NCI-H1694 treated with DMSO at 0.1 percent for 48 hours (cell line): ENCODE data around the gene KLF15.
"Not testable (repeated sequence)": the region's sequence is repeated elsewhere in the genome, so short reads cannot be mapped to it uniquely, and the experiment has no call there.

Experiments used
- DNase-seq: peaks from one replicate; lab custom pipeline; 2025; lab: John Stamatoyannopoulos, UW

The KLF15 gene

GRCh38 chr3:126345641-126346460 lies 11.4 kb downstream of the KLF15 start:
- no peak for DNase-seq

- no peak for DNase-seq
Observed at GRCh38 chr3:126345231-126345630, 12.0 kb downstream of the KLF15 start.

- no peak for DNase-seq
Observed at GRCh38 chr3:126344380-126345041, 12.7 kb downstream of the KLF15 start.

GRCh38 chr3:126343649-126344035 lies 13.6 kb downstream of the KLF15 start:
- DNase-seq = no peak

GRCh38 chr3:126342991-126343648 lies 14.1 kb downstream of the KLF15 start:
- DNase-seq = no peak

- DNase-seq = no peak
Observed at GRCh38 chr3:126342211-126342610, 15.0 kb downstream of the KLF15 start.

- no peak for DNase-seq
Observed at GRCh38 chr3:126341755-126342150, 15.5 kb downstream of the KLF15 start.

- no peak for DNase-seq
Observed at GRCh38 chr3:126340943-126341754, 16.1 kb downstream of the KLF15 start.

- DNase-seq = no peak
Observed at GRCh38 chr3:126340596-126340942, 16.6 kb downstream of the KLF15 start.

GRCh38 chr3:126340081-126340511 lies 17.1 kb downstream of the KLF15 start:
- no peak for DNase-seq

GRCh38 chr3:126339466-126339865 lies 17.7 kb downstream of the KLF15 start:
- DNase-seq = no peak

- DNase-seq = no peak
Observed at GRCh38 chr3:126338790-126339288, 18.4 kb downstream of the KLF15 start.

GRCh38 chr3:126337980-126338651 lies 19.1 kb downstream of the KLF15 start:
- no peak for DNase-seq

- not testable (repeated sequence) for DNase-seq
Observed at GRCh38 chr3:126331812-126332336, 25.3 kb downstream of the KLF15 start.

GRCh38 chr3:126329927-126330725 lies 27.1 kb downstream of the KLF15 start:
- no peak for DNase-seq

- DNase-seq = no peak
Observed at GRCh38 chr3:126326629-126327028, 30.6 kb downstream of the KLF15 start.

GRCh38 chr3:126322181-126322967 lies 34.8 kb downstream of the KLF15 start:
- DNase-seq = no peak

GRCh38 chr3:126321490-126321889 lies 35.7 kb downstream of the KLF15 start:
- DNase-seq = no peak

GRCh38 chr3:126320517-126321293 lies 36.5 kb downstream of the KLF15 start:
- no peak for DNase-seq
